CD4-positive, alpha-beta T cell (primary cell): ENCODE measurements around the gene CPZ. TPM values are rescaled to one million over a fixed set of nuclear protein-coding genes. Genes with fewer than 3 reads are reported as not detected.

Experiments
- ATAC-seq: fragments of 200-7000 bp; cut with Tn5 transposase; one replicate; pipeline ENCODE4 v1.10.0; 2022; ENCODE audit warnings: mild to moderate bottlenecking; ENCODE audit not compliant: poor library complexity
- CTCF ChIA-PET: fragments of 350-600 bp; sonication (Branson Sonifier 250); formaldehyde crosslinking; loops from one replicate; lab custom pipeline; 2021; ENCODE audit warnings: antibody characterized with exemption, inconsistent platforms; lab: Charles Lee
- POLR2A ChIA-PET: fragments of 350-600 bp; sonication (Branson Sonifier 250); formaldehyde crosslinking; loops from one replicate; lab custom pipeline; 2021; ENCODE audit warnings: antibody characterized with exemption, inconsistent platforms; lab: Charles Lee
- DNase-seq, 14 experiments: peaks; one replicate each; pipeline ENCODE4 v3.0.0-alpha.2; 2013 to 2020; ENCODE audit warnings: mixed read lengths in 2 of 14
- H3K27ac ChIP-seq, 2 donors: one replicate each; pipeline versions ENCODE4 v1.5.1 to v1.7.0; 2013; ENCODE audit warnings: low read length in 2 of 2, low read depth in 1 of 2, mild to moderate bottlenecking in 1 of 2
- H3K27me3 ChIP-seq, 2 experiments: 1 replicate in 1 of 2; 2 replicates in 1 of 2; pipeline versions ENCODE4 v1.6.1 to v1.7.0; 2013; ENCODE audit warnings: low read length in 2 of 2, control low read depth in 1 of 2, mild to moderate bottlenecking in 1 of 2, moderate library complexity in 1 of 2; ENCODE audit not compliant: insufficient read depth in 2 of 2, control insufficient read depth in 1 of 2
- H3K36me3 ChIP-seq: one replicate; pipeline ENCODE4 v1.6.1; 2013; ENCODE audit warnings: low read length, control low read depth; ENCODE audit not compliant: insufficient read depth
- H3K4me1 ChIP-seq: one replicate; pipeline ENCODE4 v1.6.1; 2013; ENCODE audit warnings: low read length, control low read depth; ENCODE audit not compliant: insufficient read depth
- H3K4me3 ChIP-seq: one replicate; pipeline ENCODE4 v1.5.1; 2013; ENCODE audit warnings: mild to moderate bottlenecking, low read length, moderate library complexity
- H3K9me3 ChIP-seq, 2 experiments: 1 replicate in 1 of 2; 2 replicates in 1 of 2; pipeline versions ENCODE4 v1.6.1 to v1.7.0; 2013; ENCODE audit warnings: low read length in 2 of 2, mild to moderate bottlenecking in 2 of 2, control low read depth in 1 of 2, moderate library complexity in 1 of 2; ENCODE audit not compliant: control insufficient read depth in 1 of 2, insufficient read depth in 1 of 2
- H3K27ac Mint-ChIP-seq: one replicate; pipeline ENCODE4 v1.8.0; 2020; ENCODE audit warnings: mixed read lengths
- H3K27me3 Mint-ChIP-seq: one replicate; pipeline ENCODE4 v1.8.0; 2021; ENCODE audit warnings: mixed read lengths
- H3K36me3 Mint-ChIP-seq: one replicate; pipeline ENCODE4 v1.8.0; 2021; ENCODE audit warnings: low read depth, mixed read lengths
- H3K4me1 Mint-ChIP-seq: one replicate; pipeline ENCODE4 v1.8.0; 2021; ENCODE audit warnings: low read depth, mixed read lengths
- H3K4me3 Mint-ChIP-seq: one replicate; pipeline ENCODE4 v1.8.0; 2020; ENCODE audit warnings: mild to moderate bottlenecking, mixed read lengths
- H3K9me3 Mint-ChIP-seq: one replicate; pipeline ENCODE4 v1.8.0; 2020; ENCODE audit warnings: mixed read lengths
- CTCF ChIP-seq: fragments of 200-600 bp; IDR thresholded peaks from one replicate; pipeline ENCODE4 v1.8.0; 2022; ENCODE audit warnings: antibody characterized with exemption, mild to moderate bottlenecking
- intact Hi-C, 2 experiments: fragments of 100-400 bp; cut with DNase I in 1 of 2; cut with micrococcal nuclease in 1 of 2; formaldehyde crosslinking; loops; one replicate each; pipeline versions ENCODE4 v1.15.1 to v1.9.0; 2023 to 2025; cut with DNase I, micrococcal nuclease
- total RNA-seq, 174 experiments: library from RNA in 2 of 174; stranded (reverse) in 2 of 174; gene quantifications; one replicate each; pipeline ENCODE4 v1.2.3 and lab custom pipeline; 2021 to 2026

The CPZ gene
- total RNA-seq, 2 experiments from 2014 or later = not detected

GRCh38 chr4:8643441-8643840, 50.9 kb downstream of the CPZ start:
- Mint-ChIP-seq H3K36me3 (no peaks in the 10 kb centered on the region), H3K9me3 (no peaks in the 10 kb centered on the region), H3K4me1 (no peaks in the 10 kb centered on the region), H3K27me3 (no peaks in the 10 kb centered on the region), H3K27ac (no peak overlapping the region), H3K4me3 (no peak overlapping the region)
- no peak overlapping the region for H3K27ac ChIP-seq
- no peaks in the 10 kb centered on the region for H3K27me3 ChIP-seq
- no peaks in the 10 kb centered on the region for H3K36me3 ChIP-seq
- no peak for DNase-seq
- ChIA-PET POLR2A (no interaction called here), CTCF (no interaction called here)
- ATAC-seq = no peak
- no peaks in the 10 kb centered on the region for H3K9me3 ChIP-seq
- no peaks in the 10 kb centered on the region for H3K4me1 ChIP-seq
- H3K4me3 ChIP-seq = no peak overlapping the region
- no peak for TF ChIP-seq CTCF
- intact Hi-C loops = no loop called here

- H3K27ac ChIP-seq = no peak overlapping the region
- intact Hi-C loops = no loop called here
- TF ChIP-seq CTCF = no peak
- H3K27ac Mint-ChIP-seq = no peak overlapping the region
- no peak overlapping the region for H3K4me3 ChIP-seq
- no peaks in the 10 kb centered on the region for H3K9me3 Mint-ChIP-seq
- H3K4me1 Mint-ChIP-seq = no peaks in the 10 kb centered on the region
- DNase-seq (peak in 1 of 14 experiments; percentile 2), ATAC-seq (no peak)
- H3K36me3 Mint-ChIP-seq = no peaks in the 10 kb centered on the region
- no peaks in the 10 kb centered on the region for H3K27me3 Mint-ChIP-seq
- ChIA-PET POLR2A (no interaction called here), CTCF (no interaction called here)
- H3K4me3 Mint-ChIP-seq = no peak overlapping the region
- no peaks in the 10 kb centered on the region for H3K27me3 ChIP-seq
- H3K4me1 ChIP-seq = no peaks in the 10 kb centered on the region
- peaks cover 0 to 3% of the 10 kb centered on the region in 2 experiments for H3K9me3 ChIP-seq
- no peaks in the 10 kb centered on the region for H3K36me3 ChIP-seq
These were observed 51.4 kb downstream of the CPZ start for GRCh38 chr4:8643986-8644385.

- no peaks in the 10 kb centered on the region for H3K36me3 Mint-ChIP-seq
- peaks cover 0 to 5% of the 10 kb centered on the region in 2 experiments for H3K9me3 ChIP-seq
- intact Hi-C loops = no loop called here
- H3K4me1 ChIP-seq = no peaks in the 10 kb centered on the region
- CTCF ChIA-PET = no interaction called here
- no peak overlapping the region for H3K27ac ChIP-seq
- no peaks in the 10 kb centered on the region for H3K27me3 Mint-ChIP-seq
- H3K27me3 ChIP-seq = no peaks in the 10 kb centered on the region
- no peak overlapping the region for H3K4me3 ChIP-seq
- peak in 1 of 14 experiments; percentile 1 for DNase-seq
- no peak for TF ChIP-seq CTCF
- H3K4me3 Mint-ChIP-seq = no peak overlapping the region
- H3K9me3 Mint-ChIP-seq = no peaks in the 10 kb centered on the region
- POLR2A ChIA-PET = no interaction called here
- H3K4me1 Mint-ChIP-seq = no peaks in the 10 kb centered on the region
- ATAC-seq = no peak
- no peak overlapping the region for H3K27ac Mint-ChIP-seq
- H3K36me3 ChIP-seq = no peaks in the 10 kb centered on the region
These were observed 51.9 kb downstream of the CPZ start for GRCh38 chr4:8644461-8644891.
